ENCODE results near the gene HNRNPL. TPM values are rescaled to one million over a fixed set of nuclear protein-coding genes. Genes with fewer than 3 reads are reported as not detected.

Gene HNRNPL
- total and polyA plus RNA-seq, 9 of the 15 experiments (the other 6 are each of a cell fraction or from before 2014, with no cell fraction given): 39.5 to 610 (median 299) TPM

GRCh38 chr19:38849860-38850435 is at the start of gene HNRNPL (continued):
- TF ChIP-seq PRDM10 (IDR thresholded peaks at IDR 0.05; ENCODE audit: partially characterized antibody): peak; percentile 38
- TF ChIP-seq ZNF589 (CRISPR knock-in tag; IDR thresholded peaks at IDR 0.05; ENCODE audit: low read depth): no peak
- peak; percentile 75 for TF ChIP-seq RNF2 (IDR thresholded peaks at IDR 0.05)
- TF ChIP-seq TCF15 (CRISPR knock-in tag; IDR thresholded peaks at IDR 0.05): no peak
- TF ChIP-seq ZNF644 (tag; IDR thresholded peaks at IDR 0.05; ENCODE audit: low read depth): no peak
- no peak for TF ChIP-seq ZNF277 (CRISPR knock-in tag; IDR thresholded peaks at IDR 0.05; ENCODE audit: borderline replicate concordance)
- TF ChIP-seq CBX3 (IDR thresholded peaks at IDR 0.05; ENCODE audit: borderline replicate concordance in 1 of 2, low read length in 2 of 2): no peak
- peak; percentile 17 to 20; a peak in 1 of 4 replicates for TF ChIP-seq RAD21 (CRISPR knock-in tag; conservative IDR thresholded peaks at IDR 0.05 in 1 of 2, IDR thresholded peaks at IDR 0.05 in 1 of 2)
- no peak for TF ChIP-seq PATZ1 (CRISPR knock-in tag; IDR thresholded peaks at IDR 0.05; ENCODE audit: borderline replicate concordance)
- TF ChIP-seq NONO (IDR thresholded peaks at IDR 0.05; ENCODE audit: low read depth in 2 of 2, low read length in 1 of 2): no peak
- TF ChIP-seq HDAC2 (IDR thresholded peaks at IDR 0.05): no peak
- TF ChIP-seq LCOR (CRISPR knock-in tag; IDR thresholded peaks at IDR 0.05): peak; percentile 82; the same call in 1 of the 2 replicates
- TF ChIP-seq ZNF512 (tag; IDR thresholded peaks at IDR 0.05): no peak
- peak in 1 of 2 experiments; percentile 85; a peak in 2 of 4 replicates for TF ChIP-seq ZNF639 (CRISPR knock-in tag; conservative IDR thresholded peaks at IDR 0.05 in 1 of 2, IDR thresholded peaks at IDR 0.05 in 1 of 2)
- TF ChIP-seq CAMTA2 (CRISPR knock-in tag; conservative IDR thresholded peaks at IDR 0.05): no peak
